Left lung (tissue), 10 donors: Measurements from ENCODE around the gene ETV4. TPM values are rescaled to one million over a fixed set of nuclear protein-coding genes. Genes with fewer than 3 reads are reported as not detected.

ENCODE experiments used
- ATAC-seq: fragments of 200-7000 bp; cut with Tn5 transposase; one replicate; pipeline ENCODE4 v1.9.1; 2020; ENCODE audit warnings: moderate library complexity
- DNase-seq, 4 donors: peaks; one replicate each; pipeline ENCODE4 v3.0.0-alpha.2; 2013 to 2020
- H3K27ac ChIP-seq, 2 donors: fragments of 200-600 bp; sonication (generic) in 1 of 2; one replicate each; pipeline versions ENCODE4 v1.5.0 to v1.8.0; 2020 to 2021
- H3K27me3 ChIP-seq, 2 donors: fragments of 200-600 bp; sonication (generic) in 1 of 2; one replicate each; pipeline versions ENCODE4 v1.5.0 to v1.8.0; 2020 to 2021
- H3K36me3 ChIP-seq, 2 donors: fragments of 200-600 bp; sonication (generic) in 1 of 2; one replicate each; pipeline versions ENCODE4 v1.5.0 to v1.8.0; 2020 to 2021
- H3K4me1 ChIP-seq, 2 donors: fragments of 200-600 bp; one replicate each; pipeline ENCODE4 v1.8.0; 2021
- H3K4me3 ChIP-seq, 2 donors: fragments of 200-600 bp; sonication (generic) in 1 of 2; one replicate each; pipeline versions ENCODE4 v1.5.0 to v1.8.0; 2020 to 2021; ENCODE audit warnings: mild to moderate bottlenecking in 1 of 2
- H3K9me3 ChIP-seq, 2 donors: fragments of 200-600 bp; sonication (generic) in 1 of 2; one replicate each; pipeline versions ENCODE4 v1.5.0 to v1.8.0; 2020 to 2021
- CTCF ChIP-seq, 2 donors: fragments of 200-600 bp; sonication (generic) in 1 of 2; IDR thresholded peaks; one replicate each; pipeline versions ENCODE4 v1.5.0 to v1.8.0; 2021; ENCODE audit warnings: antibody characterized with exemption in 2 of 2
- intact Hi-C, 2 donors: fragments of 100-400 bp; cut with DNase I; formaldehyde crosslinking; loops; one replicate each; pipeline versions ENCODE4 v1.11.2 to v1.14.2; 2022
- polyA plus RNA-seq, 6 donors: library from polyadenylated mRNA; unstranded; fragments of 120-200 nt; gene quantifications; one replicate each; pipeline ENCODE4 v1.2.1, GENCODE V29; 2013; ENCODE audit not compliant: insufficient read length in 6 of 6
- total RNA-seq, 2 donors: library from RNA; stranded (reverse); fragmentation: NEBNext Ultra II Directional; extraction: Animal tissue kit (Norgen Biotek cat#: 25700); gene quantifications; one replicate each; pipeline ENCODE4 v1.2.1, GENCODE V29; 2021
- donor health status: DM: no; HTN: yes; CAD: no.
- donor health status: DM: no; HTN: no; CAD: no.

The ETV4 gene
- total and polyA plus RNA-seq, 8 donors = 4.3 to 24.3 (median 13.4) TPM

- Histone ChIP-seq H3K4me3 (peak overlapping the region; percentile 44 to 50), H3K27me3 (peaks cover 0 to 67% of the 10 kb centered on the region in 2 donors), H3K36me3 (no peaks in the 10 kb centered on the region), H3K4me1 (peaks cover 6 to 19% of the 10 kb centered on the region in 2 donors), H3K9me3 (no peaks in the 10 kb centered on the region), H3K27ac (no peak overlapping the region)
- intact Hi-C loops = no loop called here
- no peak for TF ChIP-seq CTCF (IDR thresholded peaks at IDR 0.05)
- DNase-seq (peak in 3 of 4 donors; percentile 25 to 85 (median 46)), ATAC-seq (peak; percentile 64)
Measured at GRCh38 chr17:43545383-43545632, 832 bp downstream of the ETV4 start.

GRCh38 chr17:43543771-43544575 lies 2.2 kb downstream of the ETV4 start:
- Histone ChIP-seq H3K27me3 (peaks cover 0 to 65% of the 10 kb centered on the region in 2 donors), H3K27ac (no peak overlapping the region), H3K36me3 (no peaks in the 10 kb centered on the region), H3K9me3 (no peaks in the 10 kb centered on the region), H3K4me1 (peaks cover 6 to 19% of the 10 kb centered on the region in 2 donors), H3K4me3 (no peak overlapping the region)
- no peak for DNase-seq
- no peak for TF ChIP-seq CTCF (IDR thresholded peaks at IDR 0.05)
- ATAC-seq = no peak
- intact Hi-C loops = no loop called here

- TF ChIP-seq CTCF (IDR thresholded peaks at IDR 0.05) = no peak
- no peak for DNase-seq
- intact Hi-C loops = no loop called here
- Histone ChIP-seq H3K4me1 (peaks cover 6 to 19% of the 10 kb centered on the region in 2 donors), H3K36me3 (no peaks in the 10 kb centered on the region), H3K27ac (no peak overlapping the region), H3K4me3 (no peak overlapping the region), H3K9me3 (no peaks in the 10 kb centered on the region), H3K27me3 (peaks cover 0 to 58% of the 10 kb centered on the region in 2 donors)
- ATAC-seq = no peak
Measured at GRCh38 chr17:43543300-43543699, 2.8 kb downstream of the ETV4 start.

GRCh38 chr17:43542859-43543258 lies 3.3 kb downstream of the ETV4 start:
- H3K4me1 ChIP-seq = peaks cover 6 to 19% of the 10 kb centered on the region in 2 donors
- H3K9me3 ChIP-seq = no peaks in the 10 kb centered on the region
- peaks cover 0 to 54% of the 10 kb centered on the region in 2 donors for H3K27me3 ChIP-seq
- ATAC-seq (no peak), DNase-seq (no peak)
- no peak overlapping the region for H3K27ac ChIP-seq
- H3K4me3 ChIP-seq = no peak overlapping the region
- intact Hi-C loops = no loop called here
- no peaks in the 10 kb centered on the region for H3K36me3 ChIP-seq
- no peak for TF ChIP-seq CTCF (IDR thresholded peaks at IDR 0.05)

- H3K36me3 ChIP-seq = no peaks in the 10 kb centered on the region
- H3K4me1 ChIP-seq = peaks cover 0 to 12% of the 10 kb centered on the region in 2 donors
- TF ChIP-seq CTCF (IDR thresholded peaks at IDR 0.05) = no peak
- DNase-seq (no peak), ATAC-seq (no peak)
- intact Hi-C loops = no loop called here
- H3K9me3 ChIP-seq = no peaks in the 10 kb centered on the region
- no peak overlapping the region for H3K27ac ChIP-seq
- H3K27me3 ChIP-seq = peaks cover 0 to 35% of the 10 kb centered on the region in 2 donors
- H3K4me3 ChIP-seq = no peak overlapping the region
Measured at GRCh38 chr17:43540821-43541674, 5.1 kb downstream of the ETV4 start.
